ENCODE data around the gene NELL2.

DNA sequence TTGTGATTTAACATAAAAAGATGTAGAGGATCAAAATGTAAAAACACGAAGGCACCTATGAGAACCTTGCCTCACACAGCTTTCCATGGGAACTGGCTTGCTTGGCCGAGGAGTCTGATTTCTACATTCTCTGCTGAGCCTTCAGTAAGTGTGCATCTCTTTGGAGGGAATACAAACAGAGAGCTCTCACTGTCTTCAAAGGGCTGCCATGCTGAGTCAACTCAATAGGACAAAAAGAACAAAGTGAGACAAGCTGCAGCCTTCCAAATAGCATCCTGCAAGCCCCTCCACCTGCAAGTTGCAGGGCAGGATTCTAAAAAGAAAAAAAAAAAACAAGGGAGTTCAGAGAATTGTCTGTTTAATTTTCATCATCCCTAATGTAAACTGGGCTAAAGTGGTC is 411.9 kb downstream of the NELL2 start:
- TF ChIP-seq, protein P1, sequence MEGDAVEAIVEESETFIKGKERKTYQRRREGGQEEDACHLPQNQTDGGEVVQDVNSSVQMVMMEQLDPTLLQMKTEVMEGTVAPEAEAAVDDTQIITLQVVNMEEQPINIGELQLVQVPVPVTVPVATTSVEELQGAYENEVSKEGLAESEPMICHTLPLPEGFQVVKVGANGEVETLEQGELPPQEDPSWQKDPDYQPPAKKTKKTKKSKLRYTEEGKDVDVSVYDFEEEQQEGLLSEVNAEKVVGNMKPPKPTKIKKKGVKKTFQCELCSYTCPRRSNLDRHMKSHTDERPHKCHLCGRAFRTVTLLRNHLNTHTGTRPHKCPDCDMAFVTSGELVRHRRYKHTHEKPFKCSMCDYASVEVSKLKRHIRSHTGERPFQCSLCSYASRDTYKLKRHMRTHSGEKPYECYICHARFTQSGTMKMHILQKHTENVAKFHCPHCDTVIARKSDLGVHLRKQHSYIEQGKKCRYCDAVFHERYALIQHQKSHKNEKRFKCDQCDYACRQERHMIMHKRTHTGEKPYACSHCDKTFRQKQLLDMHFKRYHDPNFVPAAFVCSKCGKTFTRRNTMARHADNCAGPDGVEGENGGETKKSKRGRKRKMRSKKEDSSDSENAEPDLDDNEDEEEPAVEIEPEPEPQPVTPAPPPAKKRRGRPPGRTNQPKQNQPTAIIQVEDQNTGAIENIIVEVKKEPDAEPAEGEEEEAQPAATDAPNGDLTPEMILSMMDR (IDR thresholded peaks at IDR 0.05), result no peak
- TF ChIP-seq POLR2A (IDR thresholded peaks at IDR 0.05), result no peak
